ENCODE results near the gene BRAF.

DNA sequence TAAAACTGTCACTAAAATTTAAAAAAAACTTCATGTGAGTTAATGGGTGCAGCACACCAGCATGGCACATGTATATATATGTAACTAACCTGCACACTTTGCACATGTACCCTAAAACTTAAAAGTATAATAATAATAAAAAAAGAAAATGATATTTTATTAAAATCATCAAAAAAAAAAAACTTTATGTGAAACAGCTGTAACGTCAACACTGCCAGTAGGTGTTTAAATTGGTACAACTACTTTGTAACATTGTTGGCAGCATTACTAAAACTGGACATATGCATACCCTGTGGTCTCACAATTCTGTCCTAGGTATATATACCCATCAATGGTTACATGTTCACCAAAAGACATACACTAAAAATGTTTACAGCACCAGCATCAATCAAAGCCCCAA is 146.2 kb downstream of the BRAF start:
- TF ChIP-seq, protein P1, sequence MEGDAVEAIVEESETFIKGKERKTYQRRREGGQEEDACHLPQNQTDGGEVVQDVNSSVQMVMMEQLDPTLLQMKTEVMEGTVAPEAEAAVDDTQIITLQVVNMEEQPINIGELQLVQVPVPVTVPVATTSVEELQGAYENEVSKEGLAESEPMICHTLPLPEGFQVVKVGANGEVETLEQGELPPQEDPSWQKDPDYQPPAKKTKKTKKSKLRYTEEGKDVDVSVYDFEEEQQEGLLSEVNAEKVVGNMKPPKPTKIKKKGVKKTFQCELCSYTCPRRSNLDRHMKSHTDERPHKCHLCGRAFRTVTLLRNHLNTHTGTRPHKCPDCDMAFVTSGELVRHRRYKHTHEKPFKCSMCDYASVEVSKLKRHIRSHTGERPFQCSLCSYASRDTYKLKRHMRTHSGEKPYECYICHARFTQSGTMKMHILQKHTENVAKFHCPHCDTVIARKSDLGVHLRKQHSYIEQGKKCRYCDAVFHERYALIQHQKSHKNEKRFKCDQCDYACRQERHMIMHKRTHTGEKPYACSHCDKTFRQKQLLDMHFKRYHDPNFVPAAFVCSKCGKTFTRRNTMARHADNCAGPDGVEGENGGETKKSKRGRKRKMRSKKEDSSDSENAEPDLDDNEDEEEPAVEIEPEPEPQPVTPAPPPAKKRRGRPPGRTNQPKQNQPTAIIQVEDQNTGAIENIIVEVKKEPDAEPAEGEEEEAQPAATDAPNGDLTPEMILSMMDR (IDR thresholded peaks at IDR 0.05): no peak
- no peak for TF ChIP-seq POLR2A (IDR thresholded peaks at IDR 0.05)

Measured in lower leg skin (tissue), 3 donors.